GM21390 (cell line): Measurements from ENCODE around the gene CARD18.
"Not testable (repeated sequence)": the region's sequence is repeated elsewhere in the genome, so short reads cannot be mapped to it uniquely, and the experiment has no call there.

Experiments used
- ATAC-seq: cut with Tn5 transposase; IDR thresholded peaks from one replicate; pipeline ENCODE4 v1.9.1; 2021; ENCODE audit not compliant: unreplicated experiment

The CARD18 gene

DNA sequence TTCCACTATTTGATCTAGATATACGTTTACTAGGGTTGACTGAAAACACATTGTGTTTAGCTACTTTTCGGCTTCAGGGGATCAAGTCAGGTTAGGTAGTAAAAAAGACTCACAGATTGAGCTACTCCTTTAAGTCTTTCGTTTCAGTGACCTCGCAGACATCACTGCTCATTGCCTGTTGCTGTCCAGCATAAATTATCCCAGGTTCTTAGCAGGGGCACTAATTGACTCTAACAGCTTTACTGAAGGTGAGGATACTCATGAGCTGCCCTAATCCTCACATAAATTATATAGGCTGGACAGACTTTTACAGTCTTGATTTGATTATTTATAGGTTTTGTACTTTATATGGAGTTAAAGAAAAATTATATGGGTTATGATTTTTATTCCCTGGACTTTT is 3.7 kb downstream of the CARD18 start:
- no peak for ATAC-seq

- ATAC-seq: no peak
These were observed 6.7 kb downstream of the CARD18 start for GRCh38 chr11:105132716-105133511.

- ATAC-seq: no peak
These were observed 9.3 kb downstream of the CARD18 start for GRCh38 chr11:105130189-105130813.

DNA sequence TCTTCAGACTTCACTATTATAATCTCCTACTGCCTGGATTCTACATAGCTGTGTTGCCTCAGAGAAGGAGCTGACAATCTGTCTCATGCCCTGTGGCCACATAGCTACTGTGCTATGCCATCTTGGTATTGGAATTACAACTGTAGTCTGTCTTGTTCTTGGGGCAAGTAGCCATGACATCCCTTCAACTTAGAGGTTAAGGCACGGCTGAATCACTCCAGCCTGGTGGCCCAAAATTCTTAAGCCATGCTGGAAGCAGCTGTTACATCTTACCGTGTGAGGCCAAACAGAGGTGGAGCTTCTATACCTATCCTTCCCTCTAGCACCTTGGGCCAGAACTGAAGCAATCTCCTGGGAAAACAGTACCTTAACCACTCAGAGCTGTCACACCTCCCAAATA is 14.8 kb downstream of the CARD18 start:
- no peak for ATAC-seq

- ATAC-seq: no peak
These were observed 28.2 kb downstream of the CARD18 start for GRCh38 chr11:105111145-105111944.

DNA sequence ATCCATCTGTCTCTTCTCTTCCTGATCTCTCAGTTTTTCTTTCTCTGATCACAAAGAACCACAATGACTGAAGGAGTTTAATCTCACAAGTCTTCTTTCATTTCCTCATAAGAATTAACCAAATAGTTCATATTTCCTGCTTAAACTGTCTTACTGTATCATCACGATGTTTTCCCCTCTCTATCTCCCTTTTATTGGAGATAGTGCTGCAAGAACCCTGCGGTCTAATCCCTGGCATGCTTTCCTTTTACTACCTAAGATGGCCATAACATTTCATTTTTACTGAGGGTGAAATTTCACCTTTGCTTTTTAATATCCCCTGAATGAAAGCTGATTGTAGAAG is 28.9 kb downstream of the CARD18 start:
- ATAC-seq: no peak

- ATAC-seq: no peak
These were observed 29.5 kb downstream of the CARD18 start for GRCh38 chr11:105109855-105110687.

GRCh38 chr11:105109321-105109720 is 30.2 kb downstream of the CARD18 start:
- ATAC-seq: no peak

GRCh38 chr11:105108247-105108646 is 31.3 kb downstream of the CARD18 start:
- ATAC-seq: no peak

DNA sequence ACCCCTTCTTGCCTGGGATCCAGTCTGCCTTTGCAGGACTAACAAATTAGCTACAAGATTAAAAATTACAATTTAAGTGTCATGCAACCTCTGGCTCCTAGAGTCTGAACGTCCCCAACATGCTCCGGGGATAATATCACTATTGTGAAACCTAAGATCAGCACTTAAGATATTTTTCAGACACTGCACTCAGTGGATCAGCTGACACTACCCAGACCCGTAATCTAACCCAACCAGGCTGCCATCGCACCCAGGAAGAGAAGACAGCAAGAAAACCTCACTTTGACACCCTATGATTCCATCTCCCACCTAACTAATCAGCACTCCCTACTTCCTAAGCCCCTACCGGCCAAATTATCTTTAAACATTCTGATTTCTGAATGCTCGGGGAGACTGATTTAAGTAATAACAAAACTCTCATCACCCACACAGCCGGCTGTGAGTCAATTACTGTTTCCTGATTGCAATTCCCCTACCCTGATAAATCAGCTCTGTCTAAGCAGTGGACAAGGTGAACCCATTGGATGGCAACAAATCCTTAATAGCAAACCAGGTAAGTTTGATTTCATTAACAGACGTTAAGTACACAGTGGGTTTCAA is 32.2 kb downstream of the CARD18 start:
- not testable (repeated sequence) for ATAC-seq

- ATAC-seq: no peak
These were observed 33.4 kb downstream of the CARD18 start for GRCh38 chr11:105106140-105106539.

GRCh38 chr11:105104292-105104691 is 35.3 kb downstream of the CARD18 start:
- no peak for ATAC-seq

- no peak for ATAC-seq
These were observed 36.2 kb downstream of the CARD18 start for GRCh38 chr11:105103336-105103735.

DNA sequence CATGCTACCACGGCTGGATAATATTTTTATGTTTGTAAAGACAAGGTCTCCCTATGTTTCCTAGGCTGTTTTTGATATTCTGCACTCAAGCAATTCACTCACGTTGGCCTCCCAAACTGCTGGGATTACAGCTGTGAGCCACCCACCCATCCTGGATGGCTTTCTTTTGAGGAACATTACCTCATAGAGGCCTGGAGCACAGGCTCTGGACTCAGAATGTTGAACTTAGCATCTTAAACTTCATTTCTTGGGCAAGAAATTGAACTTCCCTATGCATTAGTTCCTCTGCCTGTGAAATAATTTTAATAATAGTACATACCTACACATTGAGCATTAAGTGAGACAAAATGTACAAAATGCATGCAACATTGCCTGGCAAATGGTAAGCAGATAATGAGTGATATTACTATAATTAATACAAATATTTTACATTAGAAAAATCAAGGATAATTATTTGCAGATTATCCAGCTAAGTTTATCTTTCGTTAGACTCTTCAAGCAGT is 37.4 kb downstream of the CARD18 start:
- not testable (repeated sequence) for ATAC-seq

- peak; percentile 62 for ATAC-seq
These were observed 38.5 kb downstream of the CARD18 start for GRCh38 chr11:105100981-105101630.

DNA sequence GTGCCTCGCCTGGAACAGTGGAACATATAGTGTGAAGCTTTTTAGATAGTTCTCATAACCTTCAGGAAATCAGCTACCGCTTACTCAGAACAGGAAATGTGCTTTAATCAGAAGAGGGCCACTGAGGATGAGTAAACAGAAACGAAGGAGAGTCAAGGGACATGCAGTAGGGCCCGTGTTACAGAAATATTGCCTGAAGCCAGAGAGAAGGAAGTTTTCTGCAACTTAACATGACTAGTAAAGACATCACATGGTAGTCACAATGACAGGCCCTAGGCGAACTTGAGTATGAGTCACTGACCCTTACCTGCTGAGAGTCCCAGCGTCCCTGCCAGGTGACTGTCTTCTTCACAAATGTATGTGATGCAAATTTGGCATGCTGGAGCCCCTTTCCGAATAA is 39.4 kb downstream of the CARD18 start:
- ATAC-seq: no peak

DNA sequence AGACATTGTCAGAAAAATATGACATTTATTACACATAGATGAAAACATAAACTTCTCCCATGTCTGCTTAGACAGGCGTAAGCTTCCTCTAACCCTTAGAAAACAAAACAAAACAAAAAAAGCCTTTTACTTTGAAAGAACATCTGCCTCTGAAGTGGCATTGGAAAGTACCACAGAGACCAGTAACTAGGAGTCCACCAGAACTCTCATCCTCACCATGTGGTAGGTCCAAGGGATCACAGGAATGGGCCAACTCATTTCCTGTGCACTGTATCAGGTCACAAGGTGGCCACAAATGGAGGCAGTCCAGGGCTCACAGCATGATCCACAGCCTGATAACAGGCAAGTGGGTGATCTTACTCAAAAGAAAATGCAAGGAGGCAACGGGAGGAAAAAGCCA is 40.0 kb downstream of the CARD18 start:
- ATAC-seq: not testable (repeated sequence)

DNA sequence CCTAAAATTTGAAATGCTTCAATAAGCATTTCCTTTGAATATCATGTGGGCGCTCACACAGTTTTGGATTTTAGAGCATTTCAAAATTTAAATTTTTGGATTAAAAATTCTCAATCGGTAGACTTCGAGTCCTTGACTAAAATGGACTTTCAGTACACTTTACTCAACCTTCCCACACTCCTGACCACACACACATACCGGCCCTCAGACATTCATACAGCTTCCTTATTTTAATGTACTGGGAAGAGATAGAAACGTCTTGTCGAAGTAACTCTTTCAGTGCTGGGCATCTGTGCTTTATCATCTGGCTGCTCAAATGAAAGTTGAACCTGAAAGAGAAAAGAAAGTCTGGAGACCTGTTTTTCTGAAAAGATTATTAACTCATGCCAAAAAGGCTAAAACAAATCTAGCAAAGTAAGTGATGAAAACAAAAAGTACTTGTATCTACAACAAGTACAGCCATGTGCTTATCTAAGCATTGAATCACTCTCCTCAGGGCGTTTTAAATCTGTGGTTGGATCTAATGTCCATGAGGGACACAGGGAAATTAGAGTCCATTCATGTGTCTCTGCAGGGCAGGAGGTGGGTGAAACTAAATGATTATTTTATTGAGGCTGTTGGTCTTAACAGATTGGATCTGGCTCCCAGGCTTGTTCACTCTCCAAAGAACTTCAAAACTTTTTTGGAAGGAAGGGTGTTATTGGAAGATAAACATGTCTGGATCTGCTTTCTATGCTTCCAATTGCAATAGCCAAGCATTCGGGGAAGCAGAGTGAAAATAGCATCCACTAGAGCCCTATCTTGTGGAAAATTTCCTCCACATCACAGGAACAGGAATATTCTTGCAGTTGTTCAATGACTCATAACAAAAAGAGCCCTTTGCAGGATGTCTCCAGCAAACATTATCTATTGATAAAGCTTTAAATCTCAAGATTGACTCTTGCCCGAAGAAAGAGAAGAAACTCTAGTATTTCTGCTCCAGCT is 47.0 kb downstream of the CARD18 start:
- no peak for ATAC-seq
